ENCODE results near the gene GPR108.

The GPR108 gene

GRCh38 chr19:6686628-6686975 is 50.8 kb downstream of the GPR108 start:
- H3K4me1 ChIP-seq (ENCODE audit: insufficient read depth, low read length, poor library complexity, severe bottlenecking), result no peaks in the 10 kb centered on the region
- no peaks in the 10 kb centered on the region for H3K9me2 ChIP-seq (replicated peaks; ENCODE audit: low read depth, low read length)
- no peaks in the 10 kb centered on the region for H3K9me3 ChIP-seq (ENCODE audit: insufficient read depth, low read depth, low read length)
- H2AFZ ChIP-seq (ENCODE audit: low read length), result no peak overlapping the region
- H3K4me3 ChIP-seq (ENCODE audit: low read length, poor library complexity, severe bottlenecking), result no peak overlapping the region
- no peaks in the 10 kb centered on the region for H3K79me2 ChIP-seq (ENCODE audit: insufficient read depth, low read length)
- H3K9ac ChIP-seq (ENCODE audit: low read depth, low read length, poor library complexity, severe bottlenecking), result no peak overlapping the region
- no peaks in the 10 kb centered on the region for H3K36me3 ChIP-seq (ENCODE audit: insufficient read depth, low read length)
- H3K27me3 ChIP-seq (ENCODE audit: insufficient read depth, low read length, poor library complexity, severe bottlenecking), result no peaks in the 10 kb centered on the region
- TF ChIP-seq EZH2phosphoT487 (IDR thresholded peaks at IDR 0.05; ENCODE audit: borderline replicate concordance) (no peak), CTCF (conservative IDR thresholded peaks at IDR 0.05; ENCODE audit: low read length) (no peak)
- no peaks in the 10 kb centered on the region for H3F3A ChIP-seq (ENCODE audit: low read depth)
- no peak overlapping the region for H3K4me2 ChIP-seq (ENCODE audit: low read depth, low read length, poor library complexity, severe bottlenecking)
- no peaks in the 10 kb centered on the region for H4K20me1 ChIP-seq (ENCODE audit: insufficient read depth, low read length, poor library complexity, severe bottlenecking)

- Histone ChIP-seq H3K79me2 (ENCODE audit: insufficient read depth, low read length) (no peaks in the 10 kb centered on the region), H3K9me2 (replicated peaks; ENCODE audit: low read depth, low read length) (no peaks in the 10 kb centered on the region), H3F3A (ENCODE audit: low read depth) (no peaks in the 10 kb centered on the region), H2AFZ (ENCODE audit: low read length) (no peak overlapping the region), H3K4me3 (ENCODE audit: low read length, poor library complexity, severe bottlenecking) (no peak overlapping the region), H3K4me2 (ENCODE audit: low read depth, low read length, poor library complexity, severe bottlenecking) (no peak overlapping the region), H3K9ac (ENCODE audit: low read depth, low read length, poor library complexity, severe bottlenecking) (no peak overlapping the region), H3K4me1 (ENCODE audit: insufficient read depth, low read length, poor library complexity, severe bottlenecking) (no peaks in the 10 kb centered on the region), H3K27me3 (ENCODE audit: insufficient read depth, low read length, poor library complexity, severe bottlenecking) (no peaks in the 10 kb centered on the region), H3K9me3 (ENCODE audit: insufficient read depth, low read depth, low read length) (no peaks in the 10 kb centered on the region), H4K20me1 (ENCODE audit: insufficient read depth, low read length, poor library complexity, severe bottlenecking) (no peaks in the 10 kb centered on the region), H3K36me3 (ENCODE audit: insufficient read depth, low read length) (no peaks in the 10 kb centered on the region)
- TF ChIP-seq CTCF (conservative IDR thresholded peaks at IDR 0.05; ENCODE audit: low read length), result no peak
- no peak for TF ChIP-seq EZH2phosphoT487 (IDR thresholded peaks at IDR 0.05; ENCODE audit: borderline replicate concordance)
These were observed 51.3 kb downstream of the GPR108 start for GRCh38 chr19:6685962-6686627.

- Histone ChIP-seq H2AFZ (ENCODE audit: low read length) (no peak overlapping the region), H4K20me1 (ENCODE audit: insufficient read depth, low read length, poor library complexity, severe bottlenecking) (no peaks in the 10 kb centered on the region), H3K4me3 (ENCODE audit: low read length, poor library complexity, severe bottlenecking) (no peak overlapping the region), H3K4me2 (ENCODE audit: low read depth, low read length, poor library complexity, severe bottlenecking) (no peak overlapping the region), H3K9me2 (replicated peaks; ENCODE audit: low read depth, low read length) (no peaks in the 10 kb centered on the region), H3K4me1 (ENCODE audit: insufficient read depth, low read length, poor library complexity, severe bottlenecking) (no peaks in the 10 kb centered on the region), H3K36me3 (ENCODE audit: insufficient read depth, low read length) (no peaks in the 10 kb centered on the region), H3K9ac (ENCODE audit: low read depth, low read length, poor library complexity, severe bottlenecking) (no peak overlapping the region), H3K79me2 (ENCODE audit: insufficient read depth, low read length) (no peaks in the 10 kb centered on the region), H3F3A (ENCODE audit: low read depth) (no peaks in the 10 kb centered on the region), H3K27me3 (ENCODE audit: insufficient read depth, low read length, poor library complexity, severe bottlenecking) (no peaks in the 10 kb centered on the region), H3K9me3 (ENCODE audit: insufficient read depth, low read depth, low read length) (no peaks in the 10 kb centered on the region)
- TF ChIP-seq EZH2phosphoT487 (IDR thresholded peaks at IDR 0.05; ENCODE audit: borderline replicate concordance) (no peak), CTCF (conservative IDR thresholded peaks at IDR 0.05; ENCODE audit: low read length) (no peak)
These were observed 51.9 kb downstream of the GPR108 start for GRCh38 chr19:6685482-6685881.
